Prostate gland (tissue), 2 donors: Measurements from ENCODE around the gene INHA. TPM values are rescaled to one million over a fixed set of nuclear protein-coding genes. Genes with fewer than 3 reads are reported as not detected.

Experiments used
- DNase-seq: peaks from one replicate; pipeline ENCODE4 v3.0.0-alpha.2; 2019; ENCODE audit warnings: low spot score
- H3K27ac ChIP-seq, 2 donors: fragments of 200-600 bp; sonication (generic); 2 replicates each; pipeline ENCODE4 v1.5.1; 2017 to 2019
- H3K27me3 ChIP-seq: fragments of 200-600 bp; sonication (generic); replicated peaks from 2 replicates; pipeline ENCODE4 v1.5.1; 2019; ENCODE audit not compliant: insufficient read depth
- H3K36me3 ChIP-seq, 2 donors: fragments of 200-600 bp; sonication (generic); 1 replicate in 1 of 2; 2 replicates in 1 of 2; pipeline versions ENCODE4 v1.5.1 to v1.8.1; 2017 to 2019
- H3K4me1 ChIP-seq: fragments of 200-600 bp; sonication (generic); replicated peaks from 2 replicates; pipeline ENCODE4 v1.5.1; 2019
- H3K4me3 ChIP-seq, 2 donors: fragments of 200-600 bp; sonication (generic); 2 replicates each; pipeline ENCODE4 v1.5.1; 2017 to 2019
- H3K9me3 ChIP-seq: fragments of 200-600 bp; sonication (generic); 2 replicates; pipeline ENCODE4 v1.5.1; 2017
- POLR2A ChIP-seq: fragments of 450-650 bp; IDR thresholded peaks from one replicate; pipeline ENCODE4 v1.6.1; 2016; ENCODE audit warnings: antibody characterized with exemption, mild to moderate bottlenecking
- POLR2AphosphoS5 ChIP-seq: sonication (generic); formaldehyde crosslinking; IDR thresholded peaks from one replicate; pipeline ENCODE4 v1.6.1; 2017; ENCODE audit warnings: antibody characterized with exemption
- WGBS: methylation state at CpG from one replicate; pipeline ENCODE4 v1.1.5; 2018; 5-methylcytosine and 5-hydroxymethylcytosine counted together
- intact Hi-C: fragments of 100-400 bp; cut with DNase I; formaldehyde crosslinking; loops from one replicate; pipeline ENCODE4 v1.14.2; 2022
- total RNA-seq, 2 donors: library from RNA; depleted of rRNA; stranded (reverse); fragments of >200 nt; gene quantifications; one replicate each; pipeline ENCODE4 v1.1.0, GENCODE V29; 2016
- TF ChIP-seq, protein P1 (sequence below), 4 experiments: fragments of 200-600 bp in 2 of 4; fragments of 450-650 bp in 2 of 4; sonication (generic) in 2 of 4; IDR thresholded peaks; 1 replicate in 3 of 4; 2 replicates in 1 of 4; pipeline ENCODE4 v1.5.1; 2016 to 2019; ENCODE audit warnings: antibody characterized with exemption in 4 of 4, mild to moderate bottlenecking in 2 of 4, moderate library complexity in 2 of 4

Gene INHA
- total RNA-seq, 2 donors from 2014 or later = 0.96 to 391 TPM

DNA sequence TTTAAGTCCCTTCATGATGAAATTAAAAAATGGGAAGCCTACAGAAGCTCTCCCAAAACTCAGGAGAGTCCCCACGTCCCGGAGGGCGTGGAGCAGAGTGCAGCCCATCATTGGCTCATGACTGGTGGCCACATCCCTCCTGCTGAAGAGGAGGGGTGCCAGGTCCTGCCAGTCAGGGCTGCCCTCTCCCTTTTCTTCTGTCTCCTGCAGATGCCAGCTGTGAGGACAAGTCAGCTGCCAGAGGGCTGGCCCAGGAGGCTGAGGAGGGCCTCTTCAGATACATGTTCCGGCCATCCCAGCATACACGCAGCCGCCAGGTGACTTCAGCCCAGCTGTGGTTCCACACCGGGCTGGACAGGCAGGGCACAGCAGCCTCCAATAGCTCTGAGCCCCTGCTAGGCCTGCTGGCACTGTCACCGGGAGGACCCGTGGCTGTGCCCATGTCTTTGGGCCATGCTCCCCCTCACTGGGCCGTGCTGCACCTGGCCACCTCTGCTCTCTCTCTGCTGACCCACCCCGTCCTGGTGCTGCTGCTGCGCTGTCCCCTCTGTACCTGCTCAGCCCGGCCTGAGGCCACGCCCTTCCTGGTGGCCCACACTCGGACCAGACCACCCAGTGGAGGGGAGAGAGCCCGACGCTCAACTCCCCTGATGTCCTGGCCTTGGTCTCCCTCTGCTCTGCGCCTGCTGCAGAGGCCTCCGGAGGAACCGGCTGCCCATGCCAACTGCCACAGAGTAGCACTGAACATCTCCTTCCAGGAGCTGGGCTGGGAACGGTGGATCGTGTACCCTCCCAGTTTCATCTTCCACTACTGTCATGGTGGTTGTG is 2.6 kb downstream of the INHA start:
- no peaks in the 10 kb centered on the region for H3K36me3 ChIP-seq
- no peaks in the 10 kb centered on the region for H3K27me3 ChIP-seq
- no peak overlapping the region for H3K4me3 ChIP-seq
- TF ChIP-seq POLR2A (no peak), POLR2AphosphoS5 (no peak)
- TF ChIP-seq, protein P1, sequence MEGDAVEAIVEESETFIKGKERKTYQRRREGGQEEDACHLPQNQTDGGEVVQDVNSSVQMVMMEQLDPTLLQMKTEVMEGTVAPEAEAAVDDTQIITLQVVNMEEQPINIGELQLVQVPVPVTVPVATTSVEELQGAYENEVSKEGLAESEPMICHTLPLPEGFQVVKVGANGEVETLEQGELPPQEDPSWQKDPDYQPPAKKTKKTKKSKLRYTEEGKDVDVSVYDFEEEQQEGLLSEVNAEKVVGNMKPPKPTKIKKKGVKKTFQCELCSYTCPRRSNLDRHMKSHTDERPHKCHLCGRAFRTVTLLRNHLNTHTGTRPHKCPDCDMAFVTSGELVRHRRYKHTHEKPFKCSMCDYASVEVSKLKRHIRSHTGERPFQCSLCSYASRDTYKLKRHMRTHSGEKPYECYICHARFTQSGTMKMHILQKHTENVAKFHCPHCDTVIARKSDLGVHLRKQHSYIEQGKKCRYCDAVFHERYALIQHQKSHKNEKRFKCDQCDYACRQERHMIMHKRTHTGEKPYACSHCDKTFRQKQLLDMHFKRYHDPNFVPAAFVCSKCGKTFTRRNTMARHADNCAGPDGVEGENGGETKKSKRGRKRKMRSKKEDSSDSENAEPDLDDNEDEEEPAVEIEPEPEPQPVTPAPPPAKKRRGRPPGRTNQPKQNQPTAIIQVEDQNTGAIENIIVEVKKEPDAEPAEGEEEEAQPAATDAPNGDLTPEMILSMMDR (IDR thresholded peaks at IDR 0.05) = no peak
- 78% methylated on average over 22 of the region's 22 CpGs for WGBS
- no peak for DNase-seq
- intact Hi-C loops = no loop called here
- no peaks in the 10 kb centered on the region for H3K9me3 ChIP-seq
- no peaks in the 10 kb centered on the region for H3K4me1 ChIP-seq
- no peak overlapping the region for H3K27ac ChIP-seq

DNA sequence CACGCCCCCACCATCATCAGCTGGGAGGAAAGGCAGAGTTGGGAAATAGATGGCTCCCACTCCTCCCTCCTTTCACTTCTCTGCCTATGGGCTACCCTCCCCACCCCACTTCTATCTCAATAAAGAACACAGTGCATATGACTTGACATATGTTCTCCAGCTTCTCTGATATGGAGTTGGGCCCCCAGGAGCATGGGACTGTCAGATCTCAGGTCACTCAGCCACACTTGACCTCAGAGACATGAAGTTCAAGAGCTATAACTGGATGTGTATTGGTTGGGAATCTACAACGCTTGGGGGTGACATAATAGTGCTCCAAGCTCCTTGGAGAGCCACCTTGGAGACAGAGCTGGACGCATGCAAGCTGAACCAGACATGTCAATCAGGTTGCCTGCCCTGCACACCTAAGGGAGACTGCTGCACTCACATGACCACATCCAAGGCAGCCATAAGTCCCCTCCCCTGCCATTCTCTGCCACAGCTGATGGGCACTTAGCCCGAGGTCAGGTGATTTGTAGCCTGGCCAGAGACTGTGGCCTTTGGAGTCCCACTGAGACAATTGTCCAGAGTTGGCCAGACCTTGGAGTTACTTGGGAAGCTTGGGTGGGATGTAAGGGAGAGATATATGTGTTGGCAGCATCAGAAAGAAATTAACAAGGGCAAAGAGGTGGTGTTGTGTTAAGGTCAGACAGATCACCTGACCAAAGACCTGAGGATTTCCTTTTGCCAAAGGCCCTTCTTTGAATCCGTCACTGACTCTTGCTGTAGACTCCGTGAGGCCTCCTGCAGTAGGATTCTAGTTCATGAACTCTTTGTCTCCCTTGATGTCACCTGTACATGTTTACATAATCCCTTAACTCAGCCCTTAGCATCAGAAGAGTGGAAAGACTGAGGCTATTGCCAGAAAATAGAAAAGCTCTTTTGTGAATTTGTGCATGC is 3.7 kb downstream of the INHA start:
- no peak overlapping the region for H3K27ac ChIP-seq
- H3K27me3 ChIP-seq = no peaks in the 10 kb centered on the region
- intact Hi-C loops = no loop called here
- no peaks in the 10 kb centered on the region for H3K9me3 ChIP-seq
- H3K4me3 ChIP-seq = no peak overlapping the region
- no peaks in the 10 kb centered on the region for H3K4me1 ChIP-seq
- H3K36me3 ChIP-seq = no peaks in the 10 kb centered on the region
- WGBS = 91% methylated on average over 6 of the region's 6 CpGs
- TF ChIP-seq, protein P1 (IDR thresholded peaks at IDR 0.05) = no peak
- TF ChIP-seq POLR2A (no peak), POLR2AphosphoS5 (no peak)
- no peak for DNase-seq

DNA sequence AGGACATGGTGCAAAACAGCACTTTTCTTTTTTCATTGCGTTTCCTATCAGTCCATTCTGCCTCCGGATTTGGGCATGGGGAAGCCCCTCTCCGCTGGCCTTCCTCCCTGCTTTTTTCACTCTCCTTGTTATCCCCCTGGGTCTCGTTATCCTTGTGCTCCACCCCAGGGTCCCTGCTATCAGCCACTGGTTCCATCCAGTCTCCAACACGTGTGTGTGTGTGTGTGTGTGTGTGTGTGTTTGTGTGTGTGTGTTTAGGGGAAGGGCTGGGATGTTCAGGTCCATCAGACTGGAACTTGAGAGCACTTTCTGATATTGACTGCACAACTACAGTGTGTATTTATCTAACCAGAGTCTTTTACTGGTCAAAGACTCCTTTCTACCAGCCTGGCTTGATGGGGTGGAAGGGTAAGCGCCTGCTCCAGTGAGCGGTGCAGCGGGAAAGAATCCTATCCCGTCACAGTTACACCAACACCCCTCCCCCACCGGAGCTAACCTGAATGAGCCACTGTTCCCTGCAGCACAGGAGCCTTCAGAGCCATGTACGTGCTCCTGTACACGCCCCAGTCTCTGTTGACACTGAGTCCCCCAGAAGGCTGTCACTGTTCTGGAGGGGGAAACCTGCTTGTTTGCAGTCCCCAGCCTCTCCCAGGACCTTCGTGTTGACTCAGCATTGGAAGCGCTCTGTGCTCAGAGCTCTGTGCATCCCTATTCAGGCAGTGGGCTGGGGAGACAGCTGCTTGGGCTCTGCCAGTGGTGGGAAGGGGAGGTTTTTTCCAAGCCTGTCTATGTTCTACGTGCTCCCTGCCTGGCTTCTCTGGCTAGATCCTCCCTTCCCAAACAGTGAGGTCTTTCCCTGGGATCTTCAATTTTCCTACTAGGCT is 4.6 kb downstream of the INHA start:
- no peaks in the 10 kb centered on the region for H3K9me3 ChIP-seq
- TF ChIP-seq POLR2AphosphoS5 (no peak), POLR2A (no peak)
- TF ChIP-seq, protein P1 (IDR thresholded peaks at IDR 0.05) = no peak
- DNase-seq = no peak
- intact Hi-C loops = no loop called here
- H3K4me3 ChIP-seq = no peak overlapping the region
- no peaks in the 10 kb centered on the region for H3K27me3 ChIP-seq
- H3K27ac ChIP-seq = no peak overlapping the region
- H3K36me3 ChIP-seq = no peaks in the 10 kb centered on the region
- no peaks in the 10 kb centered on the region for H3K4me1 ChIP-seq
- 34% methylated on average over 15 of the region's 15 CpGs for WGBS

DNA sequence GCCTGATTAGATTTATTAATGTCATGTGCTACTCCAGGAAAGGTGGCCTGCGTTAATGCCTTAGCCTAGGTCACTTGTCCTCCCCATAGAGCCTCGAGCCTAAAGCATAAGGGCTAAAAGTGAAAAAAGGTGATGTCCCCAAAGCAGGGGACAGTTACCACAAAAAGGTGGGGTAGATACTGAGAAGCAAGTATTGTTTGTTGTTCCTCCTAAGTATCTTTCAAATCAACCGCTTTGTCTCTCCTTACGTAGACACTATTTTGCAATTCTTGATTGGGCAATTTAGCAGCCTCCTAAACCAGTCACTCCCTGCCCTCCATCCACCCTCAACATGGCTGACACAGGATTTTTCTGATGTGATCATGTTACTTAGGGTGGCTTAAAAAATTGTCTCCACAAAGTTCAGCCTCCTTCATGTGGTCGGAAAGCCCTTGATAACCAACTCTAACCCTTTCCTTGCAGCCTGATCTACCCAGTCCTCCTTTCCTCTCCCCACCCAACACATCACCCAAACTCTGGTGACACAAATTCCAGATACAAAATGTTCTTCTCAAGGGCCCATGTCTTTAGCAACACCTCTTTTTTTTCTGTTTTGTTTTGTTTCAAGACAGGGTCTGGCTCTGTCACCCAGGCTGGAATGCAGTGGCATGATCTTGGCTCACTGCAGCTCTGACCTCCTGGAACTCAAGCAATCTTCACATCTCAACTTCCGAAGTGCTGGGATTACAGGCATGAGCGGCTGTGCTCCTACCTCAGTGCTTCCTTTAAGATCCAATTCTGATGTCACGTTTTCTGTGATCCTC is 6.9 kb downstream of the INHA start:
- no peaks in the 10 kb centered on the region for H3K36me3 ChIP-seq
- TF ChIP-seq POLR2A (no peak), POLR2AphosphoS5 (no peak)
- TF ChIP-seq, protein P1 (IDR thresholded peaks at IDR 0.05) = no peak
- no peak overlapping the region for H3K27ac ChIP-seq
- intact Hi-C loops = no loop called here
- H3K4me3 ChIP-seq = no peak overlapping the region
- DNase-seq = no peak
- H3K27me3 ChIP-seq = no peaks in the 10 kb centered on the region
- 86% methylated on average over 8 of the region's 8 CpGs for WGBS
- no peaks in the 10 kb centered on the region for H3K4me1 ChIP-seq
- H3K9me3 ChIP-seq = no peaks in the 10 kb centered on the region
